Retina (tissue), 1 donor: Measurements from ENCODE around the gene CLN6.
"Not testable (repeated sequence)": the region's sequence is repeated elsewhere in the genome, so short reads cannot be mapped to it uniquely, and the experiment has no call there.

Source experiments
- DNase-seq: peaks from one replicate; pipeline ENCODE4 v3.0.0-alpha.2; 2016

Gene CLN6

GRCh38 chr15:68205558-68205944 is 24.0 kb downstream of the CLN6 start:
- no peak for DNase-seq

- no peak for DNase-seq
Measured at GRCh38 chr15:68204776-68205557, 24.6 kb downstream of the CLN6 start, which contains the start of gene CALML4. TSS of gene CALML4 (minus strand) at chr15:68205332. CDS start at chr15:68205247, 85 bp downstream.

- no peak for DNase-seq
Measured at GRCh38 chr15:68204361-68204760, 25.2 kb downstream of the CLN6 start.

GRCh38 chr15:68203956-68204355 is 25.6 kb downstream of the CLN6 start:
- DNase-seq: no peak

GRCh38 chr15:68203486-68203885 is 26.0 kb downstream of the CLN6 start:
- DNase-seq: no peak

- DNase-seq: not testable (repeated sequence)
Measured at GRCh38 chr15:68202994-68203393, 26.5 kb downstream of the CLN6 start.

- DNase-seq: no peak
Measured at GRCh38 chr15:68201879-68202261, 27.7 kb downstream of the CLN6 start.

- DNase-seq: no peak
Measured at GRCh38 chr15:68201153-68201878, 28.2 kb downstream of the CLN6 start.

GRCh38 chr15:68200016-68200861 is 29.3 kb downstream of the CLN6 start:
- no peak for DNase-seq

- DNase-seq: no peak
Measured at GRCh38 chr15:68199340-68199739, 30.2 kb downstream of the CLN6 start.

GRCh38 chr15:68197661-68198437 is 31.7 kb downstream of the CLN6 start:
- no peak for DNase-seq

GRCh38 chr15:68197170-68197492 is 32.4 kb downstream of the CLN6 start:
- DNase-seq: no peak

- DNase-seq: no peak
Measured at GRCh38 chr15:68196445-68197169, 32.9 kb downstream of the CLN6 start.

GRCh38 chr15:68195336-68196112 is 34.0 kb downstream of the CLN6 start:
- no peak for DNase-seq

GRCh38 chr15:68192804-68193486 is 36.6 kb downstream of the CLN6 start:
- no peak for DNase-seq

- DNase-seq: no peak
Measured at GRCh38 chr15:68192117-68192516, 37.4 kb downstream of the CLN6 start.

GRCh38 chr15:68191555-68191954 is 38.0 kb downstream of the CLN6 start:
- no peak for DNase-seq

- no peak for DNase-seq
Measured at GRCh38 chr15:68190048-68190447, 39.5 kb downstream of the CLN6 start.

- no peak for DNase-seq
Measured at GRCh38 chr15:68188647-68189046, 40.9 kb downstream of the CLN6 start.

- no peak for DNase-seq
Measured at GRCh38 chr15:68187559-68187958, 42.0 kb downstream of the CLN6 start.
